ENCODE results near the gene UMODL1.
A peak's percentile ranks its signal among the peaks of the same experiment; 100 is the strongest.

UMODL1 gene

GRCh38 chr21:42161956-42162681, 91.0 kb downstream of the UMODL1 start:
- Histone ChIP-seq H3K27ac (replicated peaks) (no peak overlapping the region), H3K27me3 (ENCODE audit: insufficient read depth, poor library complexity, severe bottlenecking) (no peaks in the 10 kb centered on the region), H3K4me3 (replicated peaks; ENCODE audit: insufficient read depth, low read length) (no peak overlapping the region)
- TF ChIP-seq GABPA (IDR thresholded peaks at IDR 0.05; ENCODE audit: low read depth) (no peak), REST (IDR thresholded peaks at IDR 0.05; ENCODE audit: insufficient replicate concordance, low read depth) (no peak), SPI1 (IDR thresholded peaks at IDR 0.05; ENCODE audit: borderline replicate concordance, low read depth) (peak; percentile 85), CTCF (IDR thresholded peaks at IDR 0.05; ENCODE audit: insufficient read depth, low read length) (no peak)
- DNase-seq (ENCODE audit: low read depth in 1 of 2, low spot score in 1 of 2) = peak in 1 of 2 experiments; percentile 33

- no peak overlapping the region for H3K4me3 ChIP-seq (replicated peaks; ENCODE audit: insufficient read depth, low read length)
- TF ChIP-seq POLR2AphosphoS5 (IDR thresholded peaks at IDR 0.05; ENCODE audit: low read depth) (no peak), GABPA (IDR thresholded peaks at IDR 0.05; ENCODE audit: low read depth) (no peak), CTCF (IDR thresholded peaks at IDR 0.05; ENCODE audit: insufficient read depth, low read length) (no peak), SPI1 (IDR thresholded peaks at IDR 0.05; ENCODE audit: borderline replicate concordance, low read depth) (no peak), REST (IDR thresholded peaks at IDR 0.05; ENCODE audit: insufficient replicate concordance, low read depth) (no peak)
- H3K27ac ChIP-seq (replicated peaks) = no peak overlapping the region
- no peak for DNase-seq (ENCODE audit: low read depth in 1 of 2, low spot score in 1 of 2)
- H3K27me3 ChIP-seq (ENCODE audit: insufficient read depth, poor library complexity, severe bottlenecking) = no peaks in the 10 kb centered on the region
Measured at GRCh38 chr21:42162831-42163510, 91.9 kb downstream of the UMODL1 start.

GRCh38 chr21:42163511-42163863, 92.4 kb downstream of the UMODL1 start:
- no peak overlapping the region for H3K4me3 ChIP-seq (replicated peaks; ENCODE audit: insufficient read depth, low read length)
- no peaks in the 10 kb centered on the region for H3K27me3 ChIP-seq (ENCODE audit: insufficient read depth, poor library complexity, severe bottlenecking)
- no peak for DNase-seq (ENCODE audit: low read depth in 1 of 2, low spot score in 1 of 2)
- H3K27ac ChIP-seq (replicated peaks) = no peak overlapping the region
- TF ChIP-seq CTCF (IDR thresholded peaks at IDR 0.05; ENCODE audit: insufficient read depth, low read length) (no peak), POLR2AphosphoS5 (IDR thresholded peaks at IDR 0.05; ENCODE audit: low read depth) (no peak), REST (IDR thresholded peaks at IDR 0.05; ENCODE audit: insufficient replicate concordance, low read depth) (no peak), SPI1 (IDR thresholded peaks at IDR 0.05; ENCODE audit: borderline replicate concordance, low read depth) (no peak), GABPA (IDR thresholded peaks at IDR 0.05; ENCODE audit: low read depth) (no peak)
